ENCODE data around the gene MAP1LC3A.
A peak's percentile ranks its signal among the peaks of the same experiment; 100 is the strongest.

Gene MAP1LC3A

GRCh38 chr20:34581341-34582184, 23.0 kb downstream of the MAP1LC3A start:
- DNase-seq (ENCODE audit: insufficient read length, low spot score) (no peak), FAIRE-seq (no peak)
- TF ChIP-seq POLR2AphosphoS5 (IDR thresholded peaks at IDR 0.05; ENCODE audit: low read depth, low read length) (no peak), SPI1 (IDR thresholded peaks at IDR 0.05; ENCODE audit: low read depth, low read length) (peak; percentile 31; the same call in 1 of the 2 replicates)

- DNase-seq (ENCODE audit: insufficient read length, low spot score) (no peak), FAIRE-seq (no peak)
- TF ChIP-seq POLR2AphosphoS5 (IDR thresholded peaks at IDR 0.05; ENCODE audit: low read depth, low read length) = no peak
- TF ChIP-seq PAX5 (IDR thresholded peaks at IDR 0.05; ENCODE audit: insufficient read depth, low read length, severe bottlenecking) = no peak
- no peak for TF ChIP-seq SPI1 (IDR thresholded peaks at IDR 0.05; ENCODE audit: low read depth, low read length)
- TF ChIP-seq TAF1 (IDR thresholded peaks at IDR 0.05; ENCODE audit: low read depth, low read length) = no peak
- no peak for TF ChIP-seq POLR2A (IDR thresholded peaks at IDR 0.05; ENCODE audit: low read depth, low read length)
- no peak for TF ChIP-seq POU2F2 (IDR thresholded peaks at IDR 0.05; ENCODE audit: low read depth, low read length)
Measured at GRCh38 chr20:34582221-34582620, 23.7 kb downstream of the MAP1LC3A start.

GRCh38 chr20:34582911-34583310, 24.4 kb downstream of the MAP1LC3A start:
- TF ChIP-seq POU2F2 (IDR thresholded peaks at IDR 0.05; ENCODE audit: low read depth, low read length) = no peak
- TF ChIP-seq POLR2AphosphoS5 (IDR thresholded peaks at IDR 0.05; ENCODE audit: low read depth, low read length) = no peak
- no peak for TF ChIP-seq SPI1 (IDR thresholded peaks at IDR 0.05; ENCODE audit: low read depth, low read length)
- no peak for TF ChIP-seq POLR2A (IDR thresholded peaks at IDR 0.05; ENCODE audit: low read depth, low read length)
- no peak for TF ChIP-seq PAX5 (IDR thresholded peaks at IDR 0.05; ENCODE audit: insufficient read depth, low read length, severe bottlenecking)
- TF ChIP-seq TAF1 (IDR thresholded peaks at IDR 0.05; ENCODE audit: low read depth, low read length) = no peak
- FAIRE-seq = no peak
- DNase-seq (ENCODE audit: insufficient read length, low spot score) = no peak

GRCh38 chr20:34583544-34583943, 25.0 kb downstream of the MAP1LC3A start:
- no peak for DNase-seq (ENCODE audit: insufficient read length, low spot score)
- TF ChIP-seq TAF1 (IDR thresholded peaks at IDR 0.05; ENCODE audit: low read depth, low read length) (no peak), POLR2A (IDR thresholded peaks at IDR 0.05; ENCODE audit: low read depth, low read length) (no peak), POLR2AphosphoS5 (IDR thresholded peaks at IDR 0.05; ENCODE audit: low read depth, low read length) (no peak), SPI1 (IDR thresholded peaks at IDR 0.05; ENCODE audit: low read depth, low read length) (no peak), POU2F2 (IDR thresholded peaks at IDR 0.05; ENCODE audit: low read depth, low read length) (no peak), PAX5 (IDR thresholded peaks at IDR 0.05; ENCODE audit: insufficient read depth, low read length, severe bottlenecking) (no peak)
- no peak for FAIRE-seq

GRCh38 chr20:34585019-34585418, 26.5 kb downstream of the MAP1LC3A start:
- no peak for TF ChIP-seq POU2F2 (IDR thresholded peaks at IDR 0.05; ENCODE audit: low read depth, low read length)
- no peak for TF ChIP-seq PAX5 (IDR thresholded peaks at IDR 0.05; ENCODE audit: insufficient read depth, low read length, severe bottlenecking)
- TF ChIP-seq TAF1 (IDR thresholded peaks at IDR 0.05; ENCODE audit: low read depth, low read length) = no peak
- no peak for TF ChIP-seq POLR2AphosphoS5 (IDR thresholded peaks at IDR 0.05; ENCODE audit: low read depth, low read length)
- TF ChIP-seq SPI1 (IDR thresholded peaks at IDR 0.05; ENCODE audit: low read depth, low read length) = no peak
- no peak for TF ChIP-seq POLR2A (IDR thresholded peaks at IDR 0.05; ENCODE audit: low read depth, low read length)
- DNase-seq (ENCODE audit: insufficient read length, low spot score) (no peak), FAIRE-seq (no peak)

- FAIRE-seq = no peak
- no peak for DNase-seq (ENCODE audit: insufficient read length, low spot score)
- TF ChIP-seq POLR2AphosphoS5 (IDR thresholded peaks at IDR 0.05; ENCODE audit: low read depth, low read length) (no peak), TAF1 (IDR thresholded peaks at IDR 0.05; ENCODE audit: low read depth, low read length) (no peak), POU2F2 (IDR thresholded peaks at IDR 0.05; ENCODE audit: low read depth, low read length) (no peak), POLR2A (IDR thresholded peaks at IDR 0.05; ENCODE audit: low read depth, low read length) (no peak), SPI1 (IDR thresholded peaks at IDR 0.05; ENCODE audit: low read depth, low read length) (no peak), PAX5 (IDR thresholded peaks at IDR 0.05; ENCODE audit: insufficient read depth, low read length, severe bottlenecking) (no peak)
Measured at GRCh38 chr20:34586488-34587163, 28.1 kb downstream of the MAP1LC3A start.

- no peak for TF ChIP-seq SPI1 (IDR thresholded peaks at IDR 0.05; ENCODE audit: low read depth, low read length)
- FAIRE-seq (no peak), DNase-seq (ENCODE audit: insufficient read length, low spot score) (no peak)
Measured at GRCh38 chr20:34595377-34596184, 37.1 kb downstream of the MAP1LC3A start.

- no peak for TF ChIP-seq TAF1 (IDR thresholded peaks at IDR 0.05; ENCODE audit: low read depth, low read length)
- TF ChIP-seq PAX5 (IDR thresholded peaks at IDR 0.05; ENCODE audit: insufficient read depth, low read length, severe bottlenecking) = no peak
- no peak for TF ChIP-seq POLR2A (IDR thresholded peaks at IDR 0.05; ENCODE audit: low read depth, low read length)
- TF ChIP-seq POLR2AphosphoS5 (IDR thresholded peaks at IDR 0.05; ENCODE audit: low read depth, low read length) = no peak
- TF ChIP-seq SPI1 (IDR thresholded peaks at IDR 0.05; ENCODE audit: low read depth, low read length) = no peak
- TF ChIP-seq POU2F2 (IDR thresholded peaks at IDR 0.05; ENCODE audit: low read depth, low read length) = no peak
- no peak for DNase-seq (ENCODE audit: insufficient read length, low spot score)
- no peak for FAIRE-seq
Measured at GRCh38 chr20:34600892-34601653, 42.6 kb downstream of the MAP1LC3A start.
